HCT116 (cell line): ENCODE data around the gene MAPKAP1. TPM values are rescaled to one million over a fixed set of nuclear protein-coding genes. Genes with fewer than 3 reads are reported as not detected.

Source experiments
- ATAC-seq: fragments of 200-7000 bp; cut with Tn5 transposase; 2 replicates; pipeline ENCODE4 v1.9.1; 2020; ENCODE audit warnings: mild to moderate bottlenecking, moderate library complexity
- BruUV-seq: library from RNA; stranded (reverse); fragments of 400-500 nt; replicated peaks from 2 replicates; lab custom pipeline; 2021; lab: Mats Ljungman, UMichigan
- CTCF ChIA-PET: fragments of 300-600 bp; sonication (Branson Sonifier 250); formaldehyde crosslinking; loops from one replicate; lab custom pipeline; 2021; ENCODE audit warnings: antibody characterized with exemption; lab: Charles Lee
- POLR2A ChIA-PET: fragments of 300-600, 350-600 bp; sonication (Branson Sonifier 250); formaldehyde crosslinking; loops from one replicate; lab custom pipeline; 2021; ENCODE audit warnings: antibody characterized with exemption; lab: Charles Lee
- RAD21 ChIA-PET, 2 experiments: fragments of 300-600 bp; sonication (Branson Sonifier 250); formaldehyde crosslinking; loops; one replicate each; lab custom pipeline; 2023; ENCODE audit warnings: low total read pairs in 2 of 2; ENCODE audit not compliant: uncharacterized antibody in 2 of 2, unreplicated experiment in 2 of 2, low non-redundant PET in 1 of 2; lab: Charles Lee
- DNase-seq: peaks from one replicate; pipeline ENCODE4 v3.0.0-alpha.2; 2010; ENCODE audit warnings: low read depth, low spot score
- H2AFZ ChIP-seq: fragments of 200-600 bp; shearing (Covaris generic), sonication (generic); 2 replicates; pipeline ENCODE4 v1.6.1; 2017; ENCODE audit warnings: low read depth, mixed run types, mixed read lengths, antibody characterized with exemption, low read length; ENCODE audit not compliant: poor library complexity, severe bottlenecking
- H3K27ac ChIP-seq: 2 replicates; pipeline ENCODE4 v1.5.1; 2012; ENCODE audit warnings: low read depth, low read length
- H3K27me3 ChIP-seq: fragments of 200-600 bp; sonication (generic); 2 replicates; pipeline ENCODE4 v1.6.1; 2016; ENCODE audit warnings: mixed run types, low read length, mixed read lengths; ENCODE audit not compliant: insufficient read depth
- H3K36me3 ChIP-seq, 2 experiments: fragments of 200-500 bp in 1 of 2; fragments of 200-600 bp in 1 of 2; sonication (Bioruptor generic) in 1 of 2; sonication (generic) in 1 of 2; 2 replicates each; pipeline versions ENCODE4 v1.5.1 to v1.6.1; 2014 to 2016; ENCODE audit warnings: low read length in 2 of 2, inconsistent platforms in 1 of 2, mixed read lengths in 1 of 2, mixed run types in 1 of 2; ENCODE audit not compliant: insufficient read depth in 2 of 2, control insufficient read depth in 1 of 2
- H3K4me1 ChIP-seq, 2 experiments: fragments of 200-600 bp in 1 of 2; sonication (generic) in 1 of 2; 2 replicates each; pipeline versions ENCODE4 v1.5.1 to v1.6.1; 2012 to 2017; ENCODE audit warnings: low read length in 2 of 2, inconsistent platforms in 1 of 2, mild to moderate bottlenecking in 1 of 2, mixed read lengths in 1 of 2, mixed run types in 1 of 2, moderate library complexity in 1 of 2; ENCODE audit not compliant: insufficient read depth in 2 of 2, control insufficient read depth in 1 of 2
- H3K4me2 ChIP-seq: fragments of 200-600 bp; sonication (generic); 2 replicates; pipeline ENCODE4 v1.6.1; 2017; ENCODE audit warnings: mixed run types, low read length, mixed read lengths
- H3K4me3 ChIP-seq, 2 experiments: fragments of 200-600 bp in 1 of 2; sonication (generic) in 1 of 2; replicated peaks in 1 of 2; 2 replicates each; pipeline ENCODE4 v1.5.1; 2011 to 2016; ENCODE audit warnings: low read length in 2 of 2, control low read depth in 1 of 2, low read depth in 1 of 2, mild to moderate bottlenecking in 1 of 2, mixed read lengths in 1 of 2, mixed run types in 1 of 2
- H3K79me2 ChIP-seq: fragments of 200-600 bp; sonication (generic); 2 replicates; pipeline ENCODE4 v1.6.1; 2017; ENCODE audit warnings: mild to moderate bottlenecking, mixed run types, low read length, moderate library complexity, mixed read lengths; ENCODE audit not compliant: insufficient read depth
- H3K9ac ChIP-seq: fragments of 200-600 bp; sonication (generic); 2 replicates; pipeline ENCODE4 v1.6.1; 2016; ENCODE audit warnings: low read length, mixed read lengths
- H3K9me2 ChIP-seq: fragments of 200-600 bp; sonication (generic), shearing (Covaris generic); 2 replicates; pipeline ENCODE4 v1.6.1; 2017; ENCODE audit warnings: mixed run types, mild to moderate bottlenecking, moderate library complexity; ENCODE audit not compliant: insufficient read depth
- H3K9me3 ChIP-seq, 2 experiments: fragments of 200-500 bp in 1 of 2; fragments of 200-600 bp in 1 of 2; sonication (Bioruptor generic) in 1 of 2; sonication (generic) in 1 of 2; 2 replicates each; pipeline ENCODE4 v1.6.1; 2014 to 2017; ENCODE audit warnings: low read length in 2 of 2, mixed read lengths in 2 of 2, inconsistent platforms in 1 of 2, low read depth in 1 of 2, mild to moderate bottlenecking in 1 of 2, mixed run types in 1 of 2, moderate library complexity in 1 of 2; ENCODE audit not compliant: control insufficient read depth in 1 of 2, insufficient read depth in 1 of 2
- H4K20me1 ChIP-seq: fragments of 200-600 bp; sonication (generic), shearing (Covaris generic); 2 replicates; pipeline ENCODE4 v1.6.1; 2017; ENCODE audit warnings: mixed run types, mild to moderate bottlenecking, moderate library complexity; ENCODE audit not compliant: insufficient read depth
- CBX3 ChIP-seq: IDR thresholded peaks from 2 replicates; pipeline ENCODE4 v1.6.1; 2012; ENCODE audit warnings: low read depth
- CEBPB ChIP-seq: IDR thresholded peaks from 2 replicates; pipeline ENCODE4 v1.6.1; 2012; ENCODE audit warnings: low read depth
- EGR1 ChIP-seq: IDR thresholded peaks from 2 replicates; pipeline ENCODE4 v1.6.1; 2012; ENCODE audit warnings: low read depth
- EZH2 ChIP-seq: fragments of 200-600 bp; sonication (generic); IDR thresholded peaks from 2 replicates; pipeline ENCODE4 v1.6.1; 2017; ENCODE audit warnings: antibody characterized with exemption, mixed run types
- FOSL1 ChIP-seq: IDR thresholded peaks from 2 replicates; pipeline ENCODE4 v1.6.1; 2012; ENCODE audit warnings: low read depth
- POLR2A ChIP-seq: IDR thresholded peaks from 2 replicates; pipeline ENCODE4 v1.7.0; 2011; ENCODE audit warnings: borderline replicate concordance; ENCODE audit not compliant: insufficient read depth, insufficient read length; ENCODE audit errors: extremely low read depth
- RAD21 ChIP-seq: IDR thresholded peaks from 2 replicates; pipeline ENCODE4 v1.6.1; 2012; ENCODE audit warnings: low read depth, mild to moderate bottlenecking
- SRF ChIP-seq: IDR thresholded peaks from 2 replicates; pipeline ENCODE4 v1.6.1; 2012; ENCODE audit warnings: low read depth
- TCF7L2 ChIP-seq: IDR thresholded peaks from 2 replicates; pipeline ENCODE4 v1.7.0; 2011; ENCODE audit warnings: borderline replicate concordance, inconsistent platforms; ENCODE audit not compliant: insufficient read depth, insufficient read length; ENCODE audit errors: extremely low read depth
- YY1 ChIP-seq: IDR thresholded peaks from 2 replicates; pipeline ENCODE4 v1.6.1; 2011; ENCODE audit warnings: low read length, low read depth, moderate library complexity, mild to moderate bottlenecking; ENCODE audit not compliant: insufficient replicate concordance; ENCODE audit errors: extremely low read depth
- ZFX ChIP-seq: fragments of 450-650 bp; IDR thresholded peaks from 2 replicates; pipeline ENCODE4 v1.6.1; 2017
- intact Hi-C: fragments of 100-400 bp; cut with micrococcal nuclease; formaldehyde crosslinking; loops from 2 replicates; pipeline ENCODE4 v1.10.0; 2022
- total RNA-seq: library from RNA; stranded (reverse); gene quantifications from one replicate; pipeline ENCODE4 v1.2.1, GENCODE V29; 2021; ENCODE audit not compliant: unreplicated experiment
- TF ChIP-seq, protein P1 (sequence below): IDR thresholded peaks from 2 replicates; pipeline ENCODE4 v1.6.1; 2011; ENCODE audit warnings: mild to moderate bottlenecking, low read length, moderate library complexity; ENCODE audit not compliant: insufficient replicate concordance; ENCODE audit errors: extremely low read depth
- TF ChIP-seq, protein P2 (sequence below): IDR thresholded peaks from 2 replicates; pipeline ENCODE4 v1.6.1; 2012
- TF ChIP-seq, protein P3 (sequence below), 3 experiments: fragments of 200-600 bp in 1 of 3; sonication (generic) in 1 of 3; IDR thresholded peaks in 2 of 3; conservative IDR thresholded peaks in 1 of 3; 2 replicates each; pipeline ENCODE4 v1.5.1; 2012 to 2017; ENCODE audit warnings: low read depth in 2 of 3, low read length in 2 of 3, antibody characterized with exemption in 1 of 3, borderline replicate concordance in 1 of 3, control low read depth in 1 of 3, mild to moderate bottlenecking in 1 of 3, mixed read lengths in 1 of 3, mixed run types in 1 of 3, moderate library complexity in 1 of 3; ENCODE audit not compliant: insufficient read depth in 1 of 3
- TF ChIP-seq, protein P4 (sequence below): IDR thresholded peaks from 2 replicates; pipeline ENCODE4 v1.6.1; 2012

MAPKAP1 gene
- total RNA-seq, 1 experiment from 2014 or later, result 72.5 TPM

DNA sequence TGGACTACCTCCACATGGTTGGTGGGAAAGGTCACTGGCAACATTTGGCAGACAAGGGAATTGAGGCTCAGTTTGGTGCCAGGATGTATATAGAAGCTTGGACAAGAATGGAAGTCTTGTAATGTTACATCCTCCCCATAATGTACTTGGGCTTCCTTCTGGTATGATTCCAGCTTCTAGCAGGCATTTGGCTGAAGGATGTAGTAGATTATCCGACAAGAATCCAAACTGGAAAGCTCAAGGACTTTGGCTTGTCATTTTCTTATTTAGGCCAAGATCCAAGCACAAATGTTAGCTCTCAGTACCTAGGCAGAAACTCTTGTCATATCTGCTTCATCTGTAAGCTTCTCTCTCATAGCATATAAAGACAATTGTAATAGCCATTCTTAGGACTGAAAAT is 209.1 kb downstream of the MAPKAP1 start:
- Histone ChIP-seq H3K9me2 (no peaks in the 10 kb centered on the region), H3K27ac (no peak overlapping the region), H2AFZ (no peak overlapping the region), H3K4me3 (no peak overlapping the region), H3K79me2 (no peaks in the 10 kb centered on the region), H3K4me2 (no peak overlapping the region), H3K36me3 (no peaks in the 10 kb centered on the region), H4K20me1 (no peaks in the 10 kb centered on the region), H3K9ac (no peak overlapping the region), H3K9me3 (no peaks in the 10 kb centered on the region)
- intact Hi-C loops, result no loop called here
- no TSS peak for BruUV-seq
- POLR2A ChIA-PET, result no interaction called here
- DNase-seq, result no peak
- ATAC-seq, result no peak
- TF ChIP-seq CEBPB (no peak), EZH2 (no peak), CBX3 (no peak), EGR1 (no peak), YY1 (no peak), FOSL1 (no peak), RAD21 (no peak), ZFX (no peak), SRF (no peak), POLR2A (no peak), TCF7L2 (no peak)
- TF ChIP-seq, protein P1, sequence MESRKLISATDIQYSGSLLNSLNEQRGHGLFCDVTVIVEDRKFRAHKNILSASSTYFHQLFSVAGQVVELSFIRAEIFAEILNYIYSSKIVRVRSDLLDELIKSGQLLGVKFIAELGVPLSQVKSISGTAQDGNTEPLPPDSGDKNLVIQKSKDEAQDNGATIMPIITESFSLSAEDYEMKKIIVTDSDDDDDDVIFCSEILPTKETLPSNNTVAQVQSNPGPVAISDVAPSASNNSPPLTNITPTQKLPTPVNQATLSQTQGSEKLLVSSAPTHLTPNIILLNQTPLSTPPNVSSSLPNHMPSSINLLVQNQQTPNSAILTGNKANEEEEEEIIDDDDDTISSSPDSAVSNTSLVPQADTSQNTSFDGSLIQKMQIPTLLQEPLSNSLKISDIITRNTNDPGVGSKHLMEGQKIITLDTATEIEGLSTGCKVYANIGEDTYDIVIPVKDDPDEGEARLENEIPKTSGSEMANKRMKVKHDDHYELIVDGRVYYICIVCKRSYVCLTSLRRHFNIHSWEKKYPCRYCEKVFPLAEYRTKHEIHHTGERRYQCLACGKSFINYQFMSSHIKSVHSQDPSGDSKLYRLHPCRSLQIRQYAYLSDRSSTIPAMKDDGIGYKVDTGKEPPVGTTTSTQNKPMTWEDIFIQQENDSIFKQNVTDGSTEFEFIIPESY, result no peak
- TF ChIP-seq, protein P2, sequence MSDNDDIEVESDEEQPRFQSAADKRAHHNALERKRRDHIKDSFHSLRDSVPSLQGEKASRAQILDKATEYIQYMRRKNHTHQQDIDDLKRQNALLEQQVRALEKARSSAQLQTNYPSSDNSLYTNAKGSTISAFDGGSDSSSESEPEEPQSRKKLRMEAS, result no peak
- TF ChIP-seq, protein P3, sequence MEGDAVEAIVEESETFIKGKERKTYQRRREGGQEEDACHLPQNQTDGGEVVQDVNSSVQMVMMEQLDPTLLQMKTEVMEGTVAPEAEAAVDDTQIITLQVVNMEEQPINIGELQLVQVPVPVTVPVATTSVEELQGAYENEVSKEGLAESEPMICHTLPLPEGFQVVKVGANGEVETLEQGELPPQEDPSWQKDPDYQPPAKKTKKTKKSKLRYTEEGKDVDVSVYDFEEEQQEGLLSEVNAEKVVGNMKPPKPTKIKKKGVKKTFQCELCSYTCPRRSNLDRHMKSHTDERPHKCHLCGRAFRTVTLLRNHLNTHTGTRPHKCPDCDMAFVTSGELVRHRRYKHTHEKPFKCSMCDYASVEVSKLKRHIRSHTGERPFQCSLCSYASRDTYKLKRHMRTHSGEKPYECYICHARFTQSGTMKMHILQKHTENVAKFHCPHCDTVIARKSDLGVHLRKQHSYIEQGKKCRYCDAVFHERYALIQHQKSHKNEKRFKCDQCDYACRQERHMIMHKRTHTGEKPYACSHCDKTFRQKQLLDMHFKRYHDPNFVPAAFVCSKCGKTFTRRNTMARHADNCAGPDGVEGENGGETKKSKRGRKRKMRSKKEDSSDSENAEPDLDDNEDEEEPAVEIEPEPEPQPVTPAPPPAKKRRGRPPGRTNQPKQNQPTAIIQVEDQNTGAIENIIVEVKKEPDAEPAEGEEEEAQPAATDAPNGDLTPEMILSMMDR (IDR thresholded peaks at IDR 0.05 in 2 of 3, conservative IDR thresholded peaks at IDR 0.05 in 1 of 3; ENCODE audit: borderline replicate concordance in 1 of 3, insufficient read depth in 1 of 3, low read depth in 2 of 3, low read length in 2 of 3), result no peak
- TF ChIP-seq, protein P4, sequence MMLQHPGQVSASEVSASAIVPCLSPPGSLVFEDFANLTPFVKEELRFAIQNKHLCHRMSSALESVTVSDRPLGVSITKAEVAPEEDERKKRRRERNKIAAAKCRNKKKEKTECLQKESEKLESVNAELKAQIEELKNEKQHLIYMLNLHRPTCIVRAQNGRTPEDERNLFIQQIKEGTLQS, result no peak
- TF ChIP-seq, all 23 proteins: peak for 0
- Histone ChIP-seq H3K27me3 (no peaks in the 10 kb centered on the region), H3K4me1 (peaks cover 9 to 32% of the 10 kb centered on the region in 2 experiments)
- ChIA-PET RAD21 (no interaction called here), CTCF (no interaction called here)
